A673 (cell line): ENCODE data around the gene FNBP1. TPM values are rescaled to one million over a fixed set of nuclear protein-coding genes. Genes with fewer than 3 reads are reported as not detected.

ENCODE experiments used
- BruUV-seq: library from RNA; stranded (reverse); fragments of 400-500 nt; replicated peaks from 2 replicates; lab custom pipeline; 2021; lab: Mats Ljungman, UMichigan
- CTCF ChIA-PET: fragments of 300-600 bp; sonication (Branson Sonifier 250); formaldehyde crosslinking; loops from one replicate; lab custom pipeline; 2022; ENCODE audit warnings: antibody characterized with exemption; lab: Charles Lee
- POLR2A ChIA-PET: fragments of 300-600 bp; sonication (Branson Sonifier 250); formaldehyde crosslinking; loops from one replicate; lab custom pipeline; 2022; ENCODE audit warnings: antibody characterized with exemption; ENCODE audit not compliant: low non-redundant PET; lab: Charles Lee
- DNase-seq: peaks from one replicate; pipeline ENCODE4 v3.0.0-alpha.2; 2015; ENCODE audit warnings: low spot score
- H3K27ac ChIP-seq: fragments of 200-600 bp; sonication (generic); 2 replicates; pipeline ENCODE4 v1.5.1; 2016; ENCODE audit warnings: mixed run types, low read depth, mild to moderate bottlenecking, mixed read lengths, antibody characterized with exemption, low read length; ENCODE audit not compliant: poor library complexity, severe bottlenecking
- H3K27me3 ChIP-seq: fragments of 200-600 bp; sonication (generic); replicated peaks from 2 replicates; pipeline ENCODE4 v1.6.1; 2017; ENCODE audit warnings: mixed run types, low read depth, mild to moderate bottlenecking, mixed read lengths, antibody characterized with exemption, low read length; ENCODE audit not compliant: insufficient read depth, poor library complexity
- H3K36me3 ChIP-seq: fragments of 200-600 bp; sonication (generic); 2 replicates; pipeline ENCODE4 v1.6.1; 2016; ENCODE audit warnings: mixed run types, mild to moderate bottlenecking, mixed read lengths, antibody characterized with exemption, low read length; ENCODE audit not compliant: insufficient read depth, poor library complexity, severe bottlenecking
- H3K4me1 ChIP-seq: fragments of 200-600 bp; sonication (generic); 2 replicates; pipeline ENCODE4 v1.6.1; 2017; ENCODE audit warnings: mixed run types, mild to moderate bottlenecking, mixed read lengths, antibody characterized with exemption, low read length; ENCODE audit not compliant: insufficient read depth, poor library complexity, severe bottlenecking
- H3K4me3 ChIP-seq: fragments of 200-600 bp; sonication (generic); 2 replicates; pipeline ENCODE4 v1.5.1; 2016; ENCODE audit warnings: low read depth, mixed run types, mild to moderate bottlenecking, mixed read lengths, low read length; ENCODE audit not compliant: poor library complexity, severe bottlenecking
- H3K9me3 ChIP-seq: fragments of 200-600 bp; sonication (generic); 2 replicates; pipeline ENCODE4 v1.6.1; 2016; ENCODE audit warnings: mixed run types, low read depth, mild to moderate bottlenecking, mixed read lengths, antibody characterized with exemption, low read length; ENCODE audit not compliant: poor library complexity, severe bottlenecking
- CTCF ChIP-seq: fragments of 300-800, 200-600 bp; sonication (generic); conservative IDR thresholded peaks from 2 replicates; pipeline ENCODE4 v1.5.1; 2017; ENCODE audit warnings: low read depth, mild to moderate bottlenecking, antibody characterized with exemption, low read length, moderate library complexity, mixed read lengths
- EZH2 ChIP-seq: fragments of 200-600 bp; sonication (generic); IDR thresholded peaks from 2 replicates; pipeline ENCODE4 v1.6.1; 2017; ENCODE audit warnings: borderline replicate concordance, low read depth, mild to moderate bottlenecking, mixed read lengths, antibody characterized with exemption, low read length; ENCODE audit not compliant: poor library complexity, severe bottlenecking
- intact Hi-C: fragments of 100-400 bp; cut with micrococcal nuclease; formaldehyde crosslinking; loops from one replicate; pipeline ENCODE4 v1.10.0; 2022; ENCODE audit not compliant: unreplicated experiment
- total RNA-seq: library from RNA; stranded (reverse); gene quantifications from 2 replicates; pipeline ENCODE4 v1.2.3, GENCODE V29; 2021

The FNBP1 gene
- total RNA-seq, 1 experiment from 2014 or later: 200 TPM

GRCh38 chr9:129865668-129866320 is 177.2 kb downstream of the FNBP1 start:
- ChIA-PET CTCF (no interaction called here), POLR2A (no interaction called here)
- Histone ChIP-seq H3K36me3 (no peaks in the 10 kb centered on the region), H3K4me3 (no peak overlapping the region), H3K27me3 (no peaks in the 10 kb centered on the region), H3K27ac (peak overlapping the region; percentile 56), H3K4me1 (peaks cover 13% of the 10 kb centered on the region), H3K9me3 (no peaks in the 10 kb centered on the region)
- TF ChIP-seq EZH2 (no peak), CTCF (no peak)
- DNase-seq: no peak
- intact Hi-C loops: no loop called here
- BruUV-seq: no TSS peak

DNA sequence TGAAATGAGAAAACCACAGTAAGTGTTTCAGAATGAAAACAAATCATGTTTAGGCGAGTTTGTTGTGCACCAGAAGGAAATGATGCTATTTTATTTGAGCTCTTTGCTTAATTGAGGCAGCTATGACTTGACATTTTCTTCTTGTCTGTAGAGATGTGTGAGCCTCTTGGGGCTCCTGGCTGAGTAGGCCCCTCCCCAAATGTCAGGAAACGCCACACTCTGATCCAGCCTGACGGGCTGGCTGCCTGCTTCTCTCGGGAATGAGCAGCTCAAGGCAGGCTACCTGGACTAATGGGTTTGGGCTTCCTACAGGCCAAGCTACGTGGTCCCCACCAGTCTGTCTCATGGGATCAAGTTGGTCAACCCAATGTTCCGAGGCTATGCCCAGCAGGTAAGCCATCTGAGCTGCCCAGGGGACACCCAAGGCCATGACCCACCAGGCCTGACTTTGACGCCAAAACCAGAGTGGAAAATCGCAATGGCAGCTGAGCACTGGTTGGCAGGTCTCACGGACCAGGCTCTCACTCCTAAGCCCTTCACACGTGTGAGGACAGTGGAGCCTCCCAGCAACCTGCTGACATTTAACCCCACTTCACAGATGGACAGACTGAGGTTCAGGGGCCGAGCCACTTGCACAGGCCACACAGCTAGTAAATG is 177.9 kb downstream of the FNBP1 start:
- ChIA-PET CTCF (no interaction called here), POLR2A (no interaction called here)
- intact Hi-C loops: no loop called here
- Histone ChIP-seq H3K4me3 (no peak overlapping the region), H3K4me1 (peaks cover 13% of the 10 kb centered on the region), H3K9me3 (no peaks in the 10 kb centered on the region), H3K27me3 (no peaks in the 10 kb centered on the region), H3K36me3 (no peaks in the 10 kb centered on the region), H3K27ac (peak overlapping the region; percentile 56)
- TF ChIP-seq CTCF: no peak
- TF ChIP-seq EZH2: no peak
- DNase-seq: no peak
- no TSS peak for BruUV-seq

- ChIA-PET POLR2A (no interaction called here), CTCF (no interaction called here)
- Histone ChIP-seq H3K36me3 (no peaks in the 10 kb centered on the region), H3K27ac (peak overlapping the region; percentile 18), H3K4me3 (no peak overlapping the region), H3K9me3 (no peaks in the 10 kb centered on the region), H3K4me1 (peaks cover 13% of the 10 kb centered on the region), H3K27me3 (no peaks in the 10 kb centered on the region)
- BruUV-seq: no TSS peak
- no peak for TF ChIP-seq CTCF
- TF ChIP-seq EZH2: no peak
- intact Hi-C loops: no loop called here
- peak; percentile 87 for DNase-seq
Measured at GRCh38 chr9:129863059-129863690, 179.8 kb downstream of the FNBP1 start.
